HG03108 (cell line): Measurements from ENCODE around the gene GPR148.

Source experiments
- ATAC-seq: cut with Tn5 transposase; IDR thresholded peaks from one replicate; pipeline ENCODE4 v1.9.1; 2021; ENCODE audit warnings: moderate library complexity; ENCODE audit not compliant: unreplicated experiment

GPR148 gene

GRCh38 chr2:130768191-130768855, 39.5 kb downstream of the GPR148 start:
- no peak for ATAC-seq

- ATAC-seq: no peak
Observed at GRCh38 chr2:130769343-130769907, 40.6 kb downstream of the GPR148 start.

- ATAC-seq: no peak
Observed at GRCh38 chr2:130776550-130776949, 47.7 kb downstream of the GPR148 start.

- no peak for ATAC-seq
Observed at GRCh38 chr2:130778781-130779180, 49.9 kb downstream of the GPR148 start.
